LHCN-M2 (cell line): ENCODE measurements around the gene NFIC. TPM values are rescaled to one million over a fixed set of nuclear protein-coding genes. Genes with fewer than 3 reads are reported as not detected.
A peak's percentile ranks its signal among the peaks of the same experiment; 100 is the strongest.

Experiments
- DNase-seq: peaks from one replicate; pipeline ENCODE4 v3.0.0-alpha.2; 2012; ENCODE audit warnings: low read depth
- total RNA-seq: library from RNA; depleted of rRNA; stranded (reverse); fragments of >200 nt; gene quantifications from 2 replicates; pipeline ENCODE4 v1.2.3, GENCODE V29; 2014

The NFIC gene
- total RNA-seq, 1 experiment from 2014 or later: 61.3 TPM

DNA sequence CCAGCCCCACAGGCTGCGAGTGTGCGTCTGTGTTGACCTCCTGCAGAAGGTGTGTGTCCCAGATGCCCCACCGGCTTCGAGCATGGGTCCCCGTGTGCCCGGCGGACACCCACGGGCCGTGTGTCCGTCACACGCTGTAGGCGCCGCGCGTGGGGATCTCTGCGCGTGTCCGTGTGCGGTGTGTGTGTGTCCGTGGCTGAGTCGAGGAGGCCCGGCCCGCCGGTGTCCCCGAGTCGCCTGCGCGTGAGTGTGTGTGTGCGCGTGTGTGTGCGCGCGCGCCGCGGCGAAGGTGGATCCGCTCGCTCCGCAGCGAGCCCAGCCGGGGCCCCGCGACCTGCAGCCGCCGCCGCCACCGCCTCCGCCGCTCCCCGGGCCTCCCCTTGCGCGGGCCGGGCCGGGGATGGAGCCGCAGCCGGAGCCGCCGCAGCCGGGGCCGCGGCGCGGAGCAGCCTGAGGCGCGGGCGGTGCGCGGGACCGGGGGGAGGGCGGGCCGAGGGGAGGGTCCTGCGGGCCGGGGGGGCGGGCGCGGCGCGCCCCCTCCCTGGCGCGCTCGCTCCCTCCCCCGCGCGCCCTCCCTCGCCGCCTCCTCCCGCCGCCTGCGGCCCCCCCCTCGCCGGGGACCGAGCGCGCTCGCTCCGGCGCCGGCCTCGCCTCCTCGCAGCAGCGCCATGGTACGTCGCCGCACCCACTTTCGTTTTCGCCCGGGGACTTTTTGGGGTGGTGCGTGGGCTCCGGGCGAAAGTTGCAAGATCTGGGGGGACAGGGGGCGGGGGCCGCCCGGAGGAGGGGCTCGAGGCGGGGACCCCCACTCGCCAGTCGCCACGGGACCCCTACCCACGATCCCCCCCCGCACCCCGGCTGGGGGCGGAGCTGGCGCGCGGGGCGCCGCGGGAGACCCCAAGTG lies 7.1 kb upstream of the NFIC start:
- DNase-seq: no peak

- no peak for DNase-seq
Observed at GRCh38 chr19:3359919-3360420, 6.4 kb upstream of the NFIC start.

DNA sequence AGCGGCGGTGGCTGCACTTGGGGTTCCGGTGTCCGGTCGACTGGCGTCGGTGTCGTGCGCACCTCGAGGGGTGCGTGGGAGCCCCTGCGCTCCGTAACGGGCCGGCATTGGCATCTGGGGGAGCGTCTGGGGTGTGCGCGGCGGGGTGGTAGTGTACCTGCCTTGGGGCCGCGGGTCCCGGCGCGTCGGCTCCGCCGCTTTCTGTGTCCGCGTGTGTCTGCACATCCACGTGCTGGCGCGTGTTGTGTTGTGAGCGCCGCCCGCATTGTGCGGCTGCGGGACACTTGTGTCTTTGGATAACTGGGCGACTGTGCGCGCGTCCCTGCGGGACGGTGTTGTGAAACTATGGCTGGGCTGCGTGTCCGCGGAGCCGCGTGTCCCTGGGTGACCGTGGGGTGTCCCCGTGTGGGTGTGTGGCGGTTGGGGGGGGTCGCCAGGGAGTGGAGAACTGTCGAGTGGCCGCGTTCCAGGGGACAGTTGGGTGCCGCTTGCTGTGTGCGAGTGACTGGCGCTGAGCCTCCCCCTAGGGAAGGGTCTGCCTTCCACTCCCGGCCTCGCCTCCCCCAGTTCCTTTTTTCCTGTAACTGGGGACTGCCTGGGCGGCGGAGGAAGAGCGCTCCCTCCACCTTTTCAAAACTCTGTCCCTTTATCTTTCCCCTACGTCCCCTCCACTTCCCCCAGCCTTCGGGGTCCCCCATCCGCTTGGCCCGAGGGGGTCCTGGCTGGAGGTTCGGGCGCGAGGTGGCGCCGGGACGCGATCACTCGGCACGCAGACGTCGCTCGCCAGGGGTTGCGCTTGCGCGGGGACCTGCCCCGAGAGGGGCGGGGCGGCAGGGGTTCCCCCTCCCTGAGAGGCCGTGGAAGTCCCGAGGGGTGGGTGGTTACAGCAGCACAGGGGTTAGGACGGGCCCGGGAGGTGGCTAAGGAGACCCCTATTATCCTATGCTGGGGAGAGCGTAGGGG lies 5.7 kb upstream of the NFIC start:
- no peak for DNase-seq

DNA sequence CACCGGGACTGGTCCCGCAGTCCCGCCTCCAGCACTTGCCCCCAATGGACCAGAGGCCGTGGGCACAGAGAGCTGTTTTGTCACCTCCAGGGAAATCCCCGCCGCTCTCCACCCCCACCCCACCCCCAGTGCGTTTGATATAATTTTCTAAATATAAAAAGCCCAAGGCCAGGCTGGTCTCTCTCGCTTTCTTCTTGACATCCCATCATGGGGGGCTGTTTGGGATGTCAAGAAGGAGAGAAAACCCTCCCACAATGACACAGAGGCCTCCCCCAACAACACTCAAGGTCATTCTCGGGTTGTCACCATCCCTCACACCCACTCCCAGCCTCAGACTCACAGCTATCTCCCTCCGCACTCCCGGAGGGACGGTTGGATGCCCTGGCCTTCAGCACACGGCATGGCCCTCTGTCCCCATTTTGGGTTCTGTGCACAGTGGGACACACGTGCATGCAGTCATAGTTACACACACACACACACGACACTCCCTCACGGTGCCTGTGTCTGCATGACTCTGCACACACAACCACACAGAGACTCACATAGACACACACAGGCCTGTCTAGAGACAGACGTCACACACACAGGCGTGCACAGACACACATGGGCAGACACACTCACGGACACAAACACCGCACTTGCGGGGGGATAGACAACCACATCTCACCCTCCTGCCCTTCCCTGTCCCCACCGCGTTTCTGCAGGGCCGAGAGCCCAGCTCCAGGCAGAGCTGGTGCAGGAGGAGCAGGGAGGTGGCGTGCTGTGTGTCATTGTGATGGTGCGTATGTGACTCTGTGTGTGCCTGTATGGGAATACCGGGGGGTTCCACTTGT lies 4.8 kb upstream of the NFIC start:
- DNase-seq: no peak

GRCh38 chr19:3362217-3362906 lies 4.0 kb upstream of the NFIC start:
- DNase-seq: no peak

- DNase-seq: no peak
Observed at GRCh38 chr19:3363841-3364500, 2.4 kb upstream of the NFIC start.

DNA sequence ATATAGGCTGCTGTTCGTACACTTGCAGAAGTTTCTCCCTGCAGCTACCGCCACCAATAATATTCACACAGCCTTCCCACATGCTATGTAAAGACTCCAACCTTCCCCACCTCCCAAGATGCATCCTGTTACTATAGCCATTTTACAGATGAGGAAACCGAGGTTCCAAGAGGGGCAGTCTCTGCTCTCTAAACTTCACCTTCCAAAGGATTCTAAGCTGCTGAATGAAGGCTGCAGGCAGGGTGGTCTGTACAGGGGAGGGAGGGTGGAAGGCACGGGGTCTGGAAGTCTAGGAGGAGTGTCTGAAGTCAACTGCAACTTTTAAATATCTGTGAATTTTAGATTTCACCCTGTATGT lies 1.9 kb upstream of the NFIC start:
- DNase-seq: no peak

GRCh38 chr19:3365093-3365835 lies 1.1 kb upstream of the NFIC start:
- no peak for DNase-seq

DNA sequence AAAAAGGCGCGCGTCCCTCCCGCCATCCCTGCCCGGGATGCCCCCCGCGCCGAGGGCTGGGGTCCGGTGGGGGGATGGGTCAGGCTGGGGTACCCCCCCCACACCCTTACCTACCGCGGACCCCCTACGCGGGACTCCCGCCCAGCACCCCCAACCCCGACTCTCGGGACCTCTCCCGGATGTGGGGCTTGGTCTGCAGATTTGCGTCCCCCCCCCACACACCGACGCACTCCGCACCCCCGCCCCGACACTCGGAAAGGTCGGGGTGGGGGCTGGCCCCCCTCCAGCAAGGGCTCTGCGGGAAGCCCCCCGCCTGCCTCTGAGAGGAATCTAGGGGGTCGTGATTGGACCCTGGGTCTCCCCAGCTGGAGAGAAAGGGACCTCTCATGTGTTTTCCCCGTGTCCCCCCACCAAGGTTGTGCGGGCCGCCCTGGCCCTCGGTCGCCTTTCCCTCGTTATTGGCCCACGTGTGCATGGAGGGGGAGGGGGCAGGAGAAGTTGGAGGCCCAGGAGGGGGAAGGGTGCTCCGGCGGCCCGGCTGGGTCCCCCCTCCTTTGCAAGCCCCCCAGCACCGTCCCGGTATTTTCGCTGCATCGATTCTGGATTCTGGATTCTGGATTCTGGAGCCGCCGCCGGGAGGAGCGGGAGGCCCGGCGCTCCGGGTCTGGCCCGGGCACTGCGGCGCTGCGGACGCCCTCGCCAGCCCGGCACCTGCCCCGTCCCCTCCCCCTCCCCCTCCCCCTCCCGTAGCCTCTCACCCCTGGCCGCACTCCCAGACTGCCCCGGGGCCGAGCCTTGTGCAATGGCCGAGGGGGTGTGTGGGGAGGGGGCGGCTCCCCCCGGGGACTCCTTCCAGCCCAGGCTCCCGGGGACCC lies 607 bp downstream of the NFIC start:
- DNase-seq: peak; percentile 57

GRCh38 chr19:3367628-3368440 lies 1.5 kb downstream of the NFIC start:
- no peak for DNase-seq

DNA sequence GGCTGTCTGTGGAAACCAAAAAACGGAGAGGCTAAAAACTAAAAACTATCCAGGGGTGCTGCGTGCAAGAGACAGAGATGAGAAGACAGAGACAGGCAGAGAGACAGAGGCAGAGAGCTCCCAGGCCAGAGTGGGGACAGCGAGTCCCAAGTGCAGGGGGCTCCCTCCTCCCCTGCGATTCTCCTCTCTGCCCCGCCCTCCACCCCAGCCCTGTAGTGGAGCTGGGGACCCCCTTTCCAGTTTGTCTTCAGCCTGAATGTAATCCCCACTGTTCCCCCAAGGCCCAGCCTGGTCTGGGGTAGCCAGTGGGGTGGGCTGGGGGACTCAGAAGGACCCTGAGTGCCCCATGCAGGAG lies 2.0 kb downstream of the NFIC start:
- DNase-seq: no peak

DNA sequence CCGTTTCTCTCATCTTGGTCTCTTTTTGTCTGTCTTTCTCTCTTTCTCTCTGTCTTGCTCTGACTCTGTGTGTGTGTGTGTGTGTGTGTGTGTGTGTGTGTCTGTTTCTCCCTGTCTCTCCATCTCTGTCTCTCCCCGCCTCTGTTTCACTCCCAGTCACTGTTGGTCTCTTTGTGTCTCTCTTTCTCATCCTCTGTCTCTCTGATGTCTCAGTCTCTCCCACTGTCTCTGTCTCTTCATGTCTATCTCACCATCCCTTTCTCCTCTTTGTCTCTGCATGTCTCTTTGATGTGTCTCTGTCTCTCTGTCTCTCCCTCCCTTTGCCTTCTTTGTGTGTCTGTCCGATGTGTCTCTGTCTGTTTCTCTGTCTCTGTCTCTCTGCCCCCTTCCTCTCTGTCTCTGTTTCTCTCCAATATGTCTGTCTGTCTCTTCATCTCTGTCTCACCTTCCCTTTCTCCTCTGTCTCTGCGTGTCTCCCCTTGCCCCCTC lies 2.5 kb downstream of the NFIC start:
- DNase-seq: peak; percentile 58

GRCh38 chr19:3369337-3370213 lies 3.2 kb downstream of the NFIC start:
- DNase-seq: peak; percentile 68

- DNase-seq: no peak
Observed at GRCh38 chr19:3370214-3370720, 3.9 kb downstream of the NFIC start.

DNA sequence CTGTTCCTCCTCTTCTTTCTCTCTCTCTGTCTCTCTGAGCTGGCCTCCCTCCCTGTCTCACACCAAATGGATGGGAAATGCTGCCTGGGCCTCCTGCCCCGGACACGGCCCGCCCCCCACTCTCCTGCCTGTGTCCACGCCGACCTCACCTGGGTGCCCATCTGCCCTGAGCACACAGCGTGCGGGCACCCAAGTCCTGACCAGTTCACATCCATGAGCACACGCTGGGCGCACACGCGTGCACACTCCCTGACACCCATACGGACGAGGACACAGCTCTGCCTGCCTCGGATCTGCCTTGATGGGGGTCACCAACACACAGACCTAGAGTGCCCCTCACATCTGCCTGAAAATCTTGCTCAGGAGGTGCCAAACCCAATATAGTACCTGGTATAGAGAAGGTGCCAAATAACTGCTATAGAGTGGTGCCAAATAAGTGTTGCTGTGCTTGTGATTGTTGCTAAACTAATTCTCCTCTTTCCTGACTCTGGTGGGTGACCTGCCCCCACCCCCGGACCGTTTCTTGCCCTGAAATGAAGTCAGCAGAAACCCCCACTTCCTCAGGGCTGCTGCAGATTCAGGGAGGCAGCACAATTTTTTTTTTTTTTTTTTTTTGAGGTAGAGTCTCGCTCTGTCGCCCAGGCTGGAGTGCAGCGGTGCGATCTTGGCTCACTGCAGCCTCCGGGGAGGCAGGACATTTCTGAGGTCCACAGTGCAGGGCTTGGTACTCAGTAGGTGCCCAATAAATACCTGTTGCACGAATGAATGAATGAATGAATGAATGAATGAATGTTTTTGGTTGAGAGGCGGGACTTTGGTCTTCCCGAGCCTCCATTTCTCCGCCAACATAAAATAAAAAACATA lies 4.6 kb downstream of the NFIC start:
- DNase-seq: no peak
